ENCODE data around the gene GPHN. TPM values are rescaled to one million over a fixed set of nuclear protein-coding genes. Genes with fewer than 3 reads are reported as not detected.

The GPHN gene
- total RNA-seq, 1 donor, result 8.3 TPM

GRCh38 chr14:67108230-67108629 is 600.3 kb downstream of the GPHN start:
- Histone ChIP-seq H3K36me3 (ENCODE audit: insufficient read depth, low read length) (no peaks in the 10 kb centered on the region), H3K4me1 (ENCODE audit: insufficient read depth, low read length) (no peaks in the 10 kb centered on the region), H3K27ac (ENCODE audit: low read depth, low read length) (no peak overlapping the region), H3K4me2 (ENCODE audit: insufficient read depth, low read length) (no peak overlapping the region), H4K20me1 (ENCODE audit: insufficient read depth, low read length) (no peaks in the 10 kb centered on the region), H3K9me3 (ENCODE audit: low read depth, low read length) (no peaks in the 10 kb centered on the region), H3K4me3 (ENCODE audit: insufficient read depth, low read length) (no peak overlapping the region), H2AFZ (ENCODE audit: low read length) (no peak overlapping the region), H3K27me3 (ENCODE audit: insufficient read depth, low read length) (no peaks in the 10 kb centered on the region), H3K79me2 (ENCODE audit: insufficient read depth, low read length) (no peaks in the 10 kb centered on the region)
- TF ChIP-seq CTCF (IDR thresholded peaks at IDR 0.05; ENCODE audit: extremely low read depth, low read depth, low read length), result no peak
- DNase-seq (ENCODE audit: insufficient read length, low spot score, missing footprints), result no peak

GRCh38 chr14:67111022-67111421 is 603.1 kb downstream of the GPHN start:
- Histone ChIP-seq H3K27me3 (ENCODE audit: insufficient read depth, low read length) (no peaks in the 10 kb centered on the region), H2AFZ (ENCODE audit: low read length) (no peak overlapping the region), H3K4me3 (ENCODE audit: insufficient read depth, low read length) (no peak overlapping the region), H3K9me3 (ENCODE audit: low read depth, low read length) (no peaks in the 10 kb centered on the region), H3K4me2 (ENCODE audit: insufficient read depth, low read length) (no peak overlapping the region), H4K20me1 (ENCODE audit: insufficient read depth, low read length) (no peaks in the 10 kb centered on the region), H3K36me3 (ENCODE audit: insufficient read depth, low read length) (no peaks in the 10 kb centered on the region), H3K79me2 (ENCODE audit: insufficient read depth, low read length) (no peaks in the 10 kb centered on the region), H3K27ac (ENCODE audit: low read depth, low read length) (no peak overlapping the region), H3K4me1 (ENCODE audit: insufficient read depth, low read length) (no peaks in the 10 kb centered on the region)
- DNase-seq (ENCODE audit: insufficient read length, low spot score, missing footprints), result no peak
- TF ChIP-seq CTCF (IDR thresholded peaks at IDR 0.05; ENCODE audit: extremely low read depth, low read depth, low read length), result no peak

DNA sequence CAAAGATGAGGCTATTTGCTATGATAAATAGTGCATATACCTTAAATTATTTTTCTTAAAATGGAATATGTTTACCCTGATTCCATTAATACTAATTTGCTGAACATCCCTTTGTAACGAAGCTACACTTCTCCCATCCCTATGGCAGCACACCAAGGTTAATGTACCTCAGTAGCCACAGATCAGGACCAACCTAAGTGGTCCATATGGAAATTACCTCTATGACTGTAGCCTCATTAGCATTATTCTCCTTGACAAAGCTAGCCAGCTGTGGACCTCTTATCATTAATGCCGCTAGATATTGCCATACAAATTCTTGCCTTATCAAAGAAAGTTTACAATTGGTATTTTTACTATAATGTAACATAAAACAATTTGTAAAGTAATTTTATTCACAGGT is 604.4 kb downstream of the GPHN start:
- no peak for TF ChIP-seq CTCF (IDR thresholded peaks at IDR 0.05; ENCODE audit: extremely low read depth, low read depth, low read length)
- H3K27ac ChIP-seq (ENCODE audit: low read depth, low read length), result no peak overlapping the region
- no peaks in the 10 kb centered on the region for H3K4me1 ChIP-seq (ENCODE audit: insufficient read depth, low read length)
- H3K4me3 ChIP-seq (ENCODE audit: insufficient read depth, low read length), result no peak overlapping the region
- no peaks in the 10 kb centered on the region for H3K27me3 ChIP-seq (ENCODE audit: insufficient read depth, low read length)
- DNase-seq (ENCODE audit: insufficient read length, low spot score, missing footprints), result no peak
- no peak overlapping the region for H3K4me2 ChIP-seq (ENCODE audit: insufficient read depth, low read length)
- H2AFZ ChIP-seq (ENCODE audit: low read length), result no peak overlapping the region
- no peaks in the 10 kb centered on the region for H4K20me1 ChIP-seq (ENCODE audit: insufficient read depth, low read length)
- H3K79me2 ChIP-seq (ENCODE audit: insufficient read depth, low read length), result no peaks in the 10 kb centered on the region
- H3K36me3 ChIP-seq (ENCODE audit: insufficient read depth, low read length), result no peaks in the 10 kb centered on the region
- no peaks in the 10 kb centered on the region for H3K9me3 ChIP-seq (ENCODE audit: low read depth, low read length)

DNA sequence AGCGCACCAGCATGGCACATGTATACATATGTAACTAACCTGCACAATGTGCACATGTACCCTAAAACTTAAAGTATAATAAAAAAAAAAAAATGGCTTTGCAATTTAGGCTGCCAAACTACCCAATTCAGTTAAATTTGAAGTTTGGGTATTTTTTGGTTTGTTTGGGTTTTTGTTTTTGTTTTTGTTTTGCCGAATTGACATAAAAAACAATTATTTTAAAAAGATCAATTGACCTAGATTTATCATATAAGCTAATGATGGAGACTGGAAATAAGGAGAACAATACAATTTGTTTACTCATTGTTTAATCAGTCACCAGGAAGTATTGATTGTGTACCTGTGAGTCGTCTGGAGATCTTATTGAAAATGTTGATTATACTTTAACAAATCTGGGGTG is 619.2 kb downstream of the GPHN start:
- Histone ChIP-seq H3K27ac (ENCODE audit: low read depth, low read length) (no peak overlapping the region), H3K4me3 (ENCODE audit: insufficient read depth, low read length) (no peak overlapping the region), H4K20me1 (ENCODE audit: insufficient read depth, low read length) (no peaks in the 10 kb centered on the region), H3K4me2 (ENCODE audit: insufficient read depth, low read length) (no peak overlapping the region), H3K36me3 (ENCODE audit: insufficient read depth, low read length) (no peaks in the 10 kb centered on the region), H3K27me3 (ENCODE audit: insufficient read depth, low read length) (no peaks in the 10 kb centered on the region), H3K4me1 (ENCODE audit: insufficient read depth, low read length) (no peaks in the 10 kb centered on the region), H3K9me3 (ENCODE audit: low read depth, low read length) (no peaks in the 10 kb centered on the region), H2AFZ (ENCODE audit: low read length) (no peak overlapping the region), H3K79me2 (ENCODE audit: insufficient read depth, low read length) (no peaks in the 10 kb centered on the region)
- no peak for TF ChIP-seq CTCF (IDR thresholded peaks at IDR 0.05; ENCODE audit: extremely low read depth, low read depth, low read length)
- no peak for DNase-seq (ENCODE audit: insufficient read length, low spot score, missing footprints)
